WERI-Rb-1 (cell line): Measurements from ENCODE around the gene CD47.

Experiments
- DNase-seq: peaks from one replicate; pipeline ENCODE4 v3.0.0-alpha.2; 2020
- H3K27ac ChIP-seq: fragments of 250-450 bp; sonication (Bioruptor Pico); 2 replicates; pipeline ENCODE4 v1.5.1; 2020; ENCODE audit warnings: mild to moderate bottlenecking, moderate library complexity
- H3K27me3 ChIP-seq: fragments of 250-450 bp; sonication (Bioruptor Pico); 2 replicates; pipeline ENCODE4 v1.5.1; 2021; ENCODE audit warnings: mild to moderate bottlenecking, low read depth, moderate library complexity; ENCODE audit not compliant: insufficient read depth, severe bottlenecking
- H3K36me3 ChIP-seq: fragments of 250-450 bp; sonication (Bioruptor Pico); 2 replicates; pipeline ENCODE4 v1.5.1; 2020; ENCODE audit warnings: mild to moderate bottlenecking, moderate library complexity
- H3K4me3 ChIP-seq: 2 replicates; pipeline ENCODE4 v1.5.1; 2011; ENCODE audit warnings: low read depth, mild to moderate bottlenecking, control low read depth, low read length
- H3K9me3 ChIP-seq: fragments of 250-450 bp; sonication (Bioruptor Pico); 2 replicates; pipeline ENCODE4 v1.5.1; 2021; ENCODE audit warnings: mild to moderate bottlenecking, moderate library complexity; ENCODE audit not compliant: severe bottlenecking
- TF ChIP-seq, protein P1 (sequence below): IDR thresholded peaks from 2 replicates; pipeline ENCODE4 v1.5.1; 2011; ENCODE audit warnings: low read depth, mild to moderate bottlenecking, control low read depth, inconsistent platforms, low read length

The CD47 gene

DNA sequence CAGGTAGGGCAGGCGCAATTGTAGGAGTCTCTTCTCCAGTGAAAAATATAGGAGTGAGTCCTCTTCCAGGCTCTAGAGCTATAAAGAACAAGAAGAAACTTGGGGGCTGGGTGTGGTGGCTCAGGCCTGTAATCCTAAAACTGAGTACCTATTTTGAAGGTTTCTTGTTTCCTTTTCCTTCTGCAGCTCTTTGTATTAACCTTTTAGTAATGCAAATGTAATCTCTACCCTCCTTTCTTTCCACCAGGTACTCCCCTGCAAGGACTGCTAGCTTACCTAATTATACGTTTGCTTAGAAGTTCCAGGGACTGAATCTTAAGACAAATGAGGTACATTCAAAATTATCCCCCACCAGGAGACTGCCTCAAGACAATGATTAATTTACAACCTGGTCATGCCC lies 75.9 kb downstream of the CD47 start:
- TF ChIP-seq, protein P1, sequence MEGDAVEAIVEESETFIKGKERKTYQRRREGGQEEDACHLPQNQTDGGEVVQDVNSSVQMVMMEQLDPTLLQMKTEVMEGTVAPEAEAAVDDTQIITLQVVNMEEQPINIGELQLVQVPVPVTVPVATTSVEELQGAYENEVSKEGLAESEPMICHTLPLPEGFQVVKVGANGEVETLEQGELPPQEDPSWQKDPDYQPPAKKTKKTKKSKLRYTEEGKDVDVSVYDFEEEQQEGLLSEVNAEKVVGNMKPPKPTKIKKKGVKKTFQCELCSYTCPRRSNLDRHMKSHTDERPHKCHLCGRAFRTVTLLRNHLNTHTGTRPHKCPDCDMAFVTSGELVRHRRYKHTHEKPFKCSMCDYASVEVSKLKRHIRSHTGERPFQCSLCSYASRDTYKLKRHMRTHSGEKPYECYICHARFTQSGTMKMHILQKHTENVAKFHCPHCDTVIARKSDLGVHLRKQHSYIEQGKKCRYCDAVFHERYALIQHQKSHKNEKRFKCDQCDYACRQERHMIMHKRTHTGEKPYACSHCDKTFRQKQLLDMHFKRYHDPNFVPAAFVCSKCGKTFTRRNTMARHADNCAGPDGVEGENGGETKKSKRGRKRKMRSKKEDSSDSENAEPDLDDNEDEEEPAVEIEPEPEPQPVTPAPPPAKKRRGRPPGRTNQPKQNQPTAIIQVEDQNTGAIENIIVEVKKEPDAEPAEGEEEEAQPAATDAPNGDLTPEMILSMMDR = no peak
- H3K9me3 ChIP-seq = no peaks in the 10 kb centered on the region

GRCh38 chr3:108013141-108014055 lies 77.4 kb downstream of the CD47 start:
- TF ChIP-seq, protein P1 = no peak
- Histone ChIP-seq H3K27ac (no peak overlapping the region), H3K27me3 (no peaks in the 10 kb centered on the region), H3K36me3 (no peaks in the 10 kb centered on the region), H3K4me3 (no peak overlapping the region), H3K9me3 (no peaks in the 10 kb centered on the region)
- DNase-seq = peak; percentile 30

More for the DNA sequence above, 75.9 kb downstream of the CD47 start:
- no peaks in the 10 kb centered on the region for H3K36me3 ChIP-seq
- DNase-seq = no peak
- no peaks in the 10 kb centered on the region for H3K27me3 ChIP-seq
- H3K27ac ChIP-seq = no peak overlapping the region
- H3K4me3 ChIP-seq = no peak overlapping the region

DNA sequence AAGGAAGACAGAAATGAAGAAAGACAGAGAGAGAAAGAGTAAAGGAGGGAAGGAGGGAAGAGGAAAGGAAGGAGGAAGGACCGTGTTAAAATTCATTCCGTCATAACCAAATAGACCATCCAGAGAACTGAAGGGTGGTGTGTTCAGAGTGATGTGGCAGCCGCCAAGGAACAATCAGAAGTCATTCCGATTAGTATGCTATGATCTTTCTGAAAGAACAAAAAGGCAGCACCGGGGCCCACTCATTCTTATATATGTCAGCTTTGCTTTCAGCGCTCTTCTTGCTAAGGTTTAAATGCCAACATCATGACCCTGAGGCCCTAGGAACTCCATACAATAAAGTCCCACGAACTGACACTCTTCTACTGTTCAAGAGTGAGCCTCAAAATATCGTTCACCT lies 78.5 kb downstream of the CD47 start:
- DNase-seq = no peak
- Histone ChIP-seq H3K27ac (no peak overlapping the region), H3K4me3 (no peak overlapping the region), H3K27me3 (no peaks in the 10 kb centered on the region), H3K9me3 (no peaks in the 10 kb centered on the region), H3K36me3 (no peaks in the 10 kb centered on the region)
- TF ChIP-seq, protein P1 = no peak

DNA sequence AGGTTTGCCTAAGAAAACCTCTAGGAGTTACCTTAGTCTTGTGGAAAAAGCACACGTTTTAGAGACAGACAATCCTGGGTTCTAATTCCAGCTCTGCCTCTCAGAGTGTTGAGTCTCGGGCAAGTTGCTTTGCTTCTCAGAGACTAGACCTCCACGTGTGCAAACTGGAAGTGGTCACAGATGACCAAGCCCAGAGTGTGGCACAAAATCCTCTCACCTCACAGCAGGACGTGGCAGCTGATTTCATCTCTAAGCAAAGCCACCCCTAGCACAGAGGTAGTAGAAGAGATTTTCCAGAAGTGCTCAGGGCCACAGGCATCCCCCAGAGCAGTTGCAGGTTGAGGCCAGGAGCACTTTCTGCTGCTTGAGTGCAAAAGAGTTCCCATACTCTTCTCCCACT lies 79.2 kb downstream of the CD47 start:
- Histone ChIP-seq H3K9me3 (no peaks in the 10 kb centered on the region), H3K4me3 (no peak overlapping the region), H3K27ac (no peak overlapping the region), H3K36me3 (no peaks in the 10 kb centered on the region), H3K27me3 (no peaks in the 10 kb centered on the region)
- peak; percentile 37 for DNase-seq
- TF ChIP-seq, protein P1 = no peak

GRCh38 chr3:108008931-108009639 lies 81.7 kb downstream of the CD47 start:
- H3K27me3 ChIP-seq = no peaks in the 10 kb centered on the region

More at GRCh38 chr3:108008931-108009639, 81.7 kb downstream of the CD47 start:
- Histone ChIP-seq H3K9me3 (no peaks in the 10 kb centered on the region), H3K27ac (no peak overlapping the region), H3K36me3 (no peaks in the 10 kb centered on the region), H3K4me3 (no peak overlapping the region)
- DNase-seq = peak; percentile 18
- TF ChIP-seq, protein P1 = no peak
